Camera-type eye (tissue), 1 donor: Measurements from ENCODE around the gene L3MBTL4. TPM values are rescaled to one million over a fixed set of nuclear protein-coding genes. Genes with fewer than 3 reads are reported as not detected.

Experiments used
- total RNA-seq: library from RNA; depleted of rRNA; stranded (reverse); fragments of >200 nt; gene quantifications from one replicate; pipeline ENCODE4 v1.2.3, GENCODE V29; 2014

The L3MBTL4 gene
- total RNA-seq = 10.8 TPM

DNA sequence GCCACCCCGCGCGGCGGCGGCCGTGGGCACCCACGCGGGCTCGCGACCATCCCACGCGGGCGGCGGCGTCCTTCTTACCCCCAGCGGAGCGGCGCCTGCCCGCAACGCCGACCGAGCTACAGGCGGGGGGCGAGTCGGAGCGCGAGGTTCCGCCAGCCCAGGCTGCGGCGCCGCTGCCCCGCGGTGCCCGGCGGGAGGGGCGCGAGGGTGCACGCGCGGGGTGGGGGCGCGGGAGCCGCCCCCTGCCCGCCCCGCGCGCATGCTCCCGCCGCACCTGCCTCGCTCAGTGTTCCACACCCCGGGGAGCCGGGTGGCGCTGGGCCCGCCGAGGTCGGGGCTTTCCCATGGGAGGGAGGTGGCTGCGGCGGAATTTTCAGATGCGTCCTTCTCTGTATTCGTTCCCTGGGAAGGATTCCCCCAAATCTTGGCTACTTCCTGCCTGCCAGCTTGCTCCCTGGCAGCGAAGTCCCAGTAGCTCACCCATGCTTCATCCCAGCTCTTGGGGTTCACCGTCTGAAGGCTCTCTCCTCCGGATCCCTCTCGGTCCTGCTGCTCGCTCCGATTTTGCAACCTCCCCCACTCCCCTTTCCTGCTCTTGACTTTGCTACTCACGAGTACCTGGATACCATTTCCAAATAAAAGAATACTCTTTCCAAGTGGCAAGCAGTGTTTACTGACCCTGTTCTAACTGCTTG, at the start of gene L3MBTL4:
L3MBTL4 (minus strand) TSS at position 189 of the 695 bp plus-strand sequence. CDS start 103,286 bp downstream, outside the sequence.

